Measurements from ENCODE around the gene MVB12B.
"Not testable (repeated sequence)": the region's sequence is repeated elsewhere in the genome, so short reads cannot be mapped to it uniquely, and the experiment has no call there.

Gene MVB12B

GRCh38 chr9:126555421-126555820, 228.8 kb downstream of the MVB12B start:
- not testable (repeated sequence) for FAIRE-seq; DNase-seq (ENCODE audit: low spot score)

All from urothelium cell line (cell line).